A549 (cell line): ENCODE measurements around the gene PCED1A. TPM values are rescaled to one million over a fixed set of nuclear protein-coding genes. Genes with fewer than 3 reads are reported as not detected.
A peak's percentile ranks its signal among the peaks of the same experiment; 100 is the strongest.

Experiments used
- ATAC-seq, 2 experiments: fragments of 200-7000 bp in 1 of 2; fragments of >200 bp in 1 of 2; cut with Nextera tagmentation in 1 of 2; cut with Tn5 transposase in 1 of 2; 3 replicates each; pipeline versions ENCODE4 v1.8.0 to v1.9.1; 2018 to 2020; ENCODE audit warnings: mild to moderate bottlenecking in 1 of 2, moderate library complexity in 1 of 2
- CTCF ChIA-PET: fragments of 300-600 bp; sonication (Branson Sonifier 250); formaldehyde crosslinking; extraction: SDS; loops from one replicate; lab custom pipeline; 2021; ENCODE audit warnings: antibody characterized with exemption, inconsistent platforms; lab: Yijun Ruan, JAX
- POLR2A ChIA-PET: fragments of 350-600 bp; formaldehyde crosslinking; extraction: SDS; loops from one replicate; lab custom pipeline; 2021; ENCODE audit warnings: antibody characterized with exemption, inconsistent platforms; lab: Yijun Ruan, JAX
- DNase-seq, 2 experiments: peaks; one replicate each; pipeline versions ENCODE4 v3.0.0 to v3.0.0-alpha.2; 2011 to 2016; ENCODE audit warnings: low read depth in 1 of 2, low spot score in 1 of 2
- FAIRE-seq: peaks from 2 replicates; lab custom pipeline; 2011; peaks lifted over from hg19 to GRCh38; lab: Jason Lieb, UNC
- H3K27ac ChIP-seq, 2 experiments: fragments of >200 bp; sonication (Bioruptor Twin); formaldehyde crosslinking; 3 replicates each; pipeline ENCODE4 v1.5.1; 2016 to 2017
- H3K4me1 ChIP-seq: fragments of >200 bp; sonication (Bioruptor Twin); formaldehyde crosslinking; 3 replicates; pipeline ENCODE4 v1.6.1; 2016
- H3K4me2 ChIP-seq: fragments of >200 bp; sonication (Bioruptor Twin); formaldehyde crosslinking; 3 replicates; pipeline ENCODE4 v1.6.1; 2016
- H3K4me3 ChIP-seq: fragments of >200 bp; sonication (Bioruptor Twin); formaldehyde crosslinking; 3 replicates; pipeline ENCODE4 v1.5.1; 2016
- H3K9me3 ChIP-seq: fragments of >200 bp; sonication (Bioruptor Twin); formaldehyde crosslinking; 3 replicates; pipeline ENCODE4 v1.6.1; 2016
- CBX2 ChIP-seq: fragments of 200-600 bp; sonication (generic); IDR thresholded peaks from 2 replicates; pipeline ENCODE4 v1.6.1; 2016; ENCODE audit warnings: low read depth, mild to moderate bottlenecking, borderline replicate concordance
- CBX8 ChIP-seq: fragments of 200-600 bp; sonication (generic); IDR thresholded peaks from 2 replicates; pipeline ENCODE4 v1.6.1; 2016
- CHD2 ChIP-seq: fragments of 150-350 bp; IDR thresholded peaks from 2 replicates; pipeline ENCODE4 v1.6.1; 2014; ENCODE audit warnings: low read length; ENCODE audit not compliant: partially characterized antibody
- CHD4 ChIP-seq: fragments of 200-600 bp; sonication (generic); IDR thresholded peaks from 2 replicates; pipeline ENCODE4 v1.6.1; 2016; ENCODE audit warnings: antibody characterized with exemption, mild to moderate bottlenecking, borderline replicate concordance
- ESRRA ChIP-seq: fragments of 150-350 bp; IDR thresholded peaks from 2 replicates; pipeline ENCODE4 v1.6.1; 2014; ENCODE audit warnings: mild to moderate bottlenecking, low read length, borderline replicate concordance
- GATA3 ChIP-seq: IDR thresholded peaks from 2 replicates; pipeline ENCODE4 v1.6.1; 2012; ENCODE audit warnings: borderline replicate concordance
- HES2 ChIP-seq: fragments of >200 bp; sonication (Bioruptor Twin); formaldehyde crosslinking; IDR thresholded peaks from 2 replicates; pipeline ENCODE4 v1.6.1; 2016
- HOXA7 ChIP-seq: fragments of 250-450 bp; sonication (Bioruptor Pico); IDR thresholded peaks from 2 replicates; pipeline ENCODE4 v1.5.0; 2020; ENCODE audit warnings: mild to moderate bottlenecking, moderate library complexity
- HOXB13 ChIP-seq: fragments of 250-450 bp; sonication (Bioruptor Pico); IDR thresholded peaks from 2 replicates; pipeline ENCODE4 v1.5.0; 2020; ENCODE audit warnings: low read depth, mild to moderate bottlenecking, moderate library complexity
- JUN ChIP-seq, 2 experiments: fragments of >200 bp; sonication (Bioruptor Twin); formaldehyde crosslinking; IDR thresholded peaks; 2 replicates in 1 of 2; 3 replicates in 1 of 2; pipeline ENCODE4 v1.6.1; 2016 to 2017
- JUNB ChIP-seq: fragments of >200 bp; sonication (Bioruptor Twin); formaldehyde crosslinking; IDR thresholded peaks from 2 replicates; pipeline ENCODE4 v1.6.1; 2016
- KDM1A ChIP-seq: fragments of 200-600 bp; sonication (generic); IDR thresholded peaks from 2 replicates; pipeline ENCODE4 v1.6.1; 2016; ENCODE audit warnings: low read depth, mild to moderate bottlenecking
- MAFK ChIP-seq: fragments of 450-650 bp; IDR thresholded peaks from 2 replicates; pipeline ENCODE4 v1.6.1; 2014; ENCODE audit not compliant: partially characterized antibody
- NFE2L2 ChIP-seq: fragments of 150-350 bp; conservative IDR thresholded peaks from 2 replicates; pipeline ENCODE4 v1.6.1; 2014; ENCODE audit warnings: low read length
- NPAS2 ChIP-seq: fragments of 250-450 bp; sonication (Bioruptor Pico); IDR thresholded peaks from 2 replicates; pipeline ENCODE4 v1.8.0; 2022; ENCODE audit warnings: mild to moderate bottlenecking, moderate library complexity, borderline replicate concordance
- NR3C1 ChIP-seq: fragments of >200 bp; sonication (Bioruptor Twin); formaldehyde crosslinking; IDR thresholded peaks from 3 replicates; pipeline ENCODE4 v1.6.1; 2017
- PHF8 ChIP-seq: fragments of 200-600 bp; sonication (generic); IDR thresholded peaks from 2 replicates; pipeline ENCODE4 v1.6.1; 2016; ENCODE audit warnings: low read depth, mild to moderate bottlenecking, antibody characterized with exemption, moderate library complexity, borderline replicate concordance
- POLR2A ChIP-seq: IDR thresholded peaks from 2 replicates; pipeline ENCODE4 v1.6.1; 2012; ENCODE audit warnings: mild to moderate bottlenecking, low read length
- RFX5 ChIP-seq: fragments of 450-650 bp; IDR thresholded peaks from 2 replicates; pipeline ENCODE4 v1.7.1; 2014; ENCODE audit warnings: antibody characterized with exemption, mild to moderate bottlenecking, moderate library complexity
- SREBF2 ChIP-seq: fragments of 450-650 bp; IDR thresholded peaks from 2 replicates; pipeline ENCODE4 v1.6.1; 2014; ENCODE audit warnings: mild to moderate bottlenecking, moderate library complexity
- TFCP2L1 ChIP-seq: fragments of 250-450 bp; sonication (Bioruptor Pico); IDR thresholded peaks from 2 replicates; pipeline ENCODE4 v1.5.0; 2021; ENCODE audit warnings: mild to moderate bottlenecking
- ZNF302 ChIP-seq: fragments of 250-450 bp; sonication (Bioruptor Pico); IDR thresholded peaks from 2 replicates; pipeline ENCODE4 v1.9.0; 2021; ENCODE audit warnings: inconsistent platforms, mild to moderate bottlenecking, moderate library complexity
- WGBS: methylation state at CpG from one replicate; pipeline ENCODE4 v1.1.6; 2017; ENCODE audit errors: missing lambda C conversion rate; 5-methylcytosine and 5-hydroxymethylcytosine counted together
- polyA plus RNA-seq, 4 experiments: library from polyadenylated mRNA; depleted of rRNA in 3 of 4; stranded (reverse); fragments of >200 nt; fragmentation: RNase III in 1 of 4; extraction: RNeasy Plus Mini Kit Qiagen cat#74134 plus additional on column Dnase treatment in 1 of 4; gene quantifications; 2 replicates in 3 of 4; 3 replicates in 1 of 4; pipeline ENCODE4 v1.2.3, GENCODE V29; 2011 to 2017
- TF ChIP-seq, protein P1 (sequence below): fragments of 450-650 bp; IDR thresholded peaks from 2 replicates; pipeline ENCODE4 v1.6.1; 2014; ENCODE audit warnings: antibody characterized with exemption
- TF ChIP-seq, protein P2 (sequence below): fragments of >200 bp; sonication (Bioruptor Twin); formaldehyde crosslinking; IDR thresholded peaks from 3 replicates; pipeline ENCODE4 v1.5.1; 2016

The PCED1A gene
- polyA plus RNA-seq, 2 of the 4 experiments (the other 2 are of a cell fraction): 25.7 to 43.8 TPM

DNA sequence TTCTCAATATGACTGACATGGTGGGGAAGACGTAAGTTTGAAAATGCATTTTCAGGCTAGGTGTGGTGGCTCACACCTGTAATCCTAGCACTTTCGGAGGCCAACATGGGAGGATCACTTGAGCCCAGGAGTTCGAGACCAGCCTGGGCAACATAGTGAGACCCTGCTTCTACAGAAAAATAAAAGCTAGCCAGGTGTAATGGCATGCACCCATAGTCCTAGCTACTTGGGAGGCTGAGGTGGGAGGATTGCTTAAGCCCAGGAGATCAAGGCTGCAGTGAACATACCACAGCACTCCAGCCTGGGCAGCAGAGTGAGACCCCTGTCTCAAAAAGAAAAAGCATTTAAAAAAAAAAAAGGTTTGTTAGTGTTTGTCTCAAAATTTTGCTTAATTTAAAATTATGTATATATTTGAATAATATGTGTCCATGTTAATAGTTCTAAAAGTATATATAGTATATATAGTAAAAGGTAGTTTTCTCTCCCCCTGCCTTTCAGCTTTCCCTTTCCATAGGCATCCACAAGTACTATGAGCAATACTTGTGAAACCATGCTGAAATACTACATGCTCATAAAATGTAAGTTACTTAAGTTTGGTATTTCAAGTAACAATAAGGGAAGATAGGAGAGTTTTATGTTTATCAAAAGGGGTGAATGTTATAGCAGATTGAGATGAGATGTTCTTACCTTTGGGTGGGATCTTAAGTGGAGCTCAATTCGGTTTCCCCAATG, 47.9 kb upstream of the PCED1A start:
- H3K27ac ChIP-seq: no peak overlapping the region
- no peaks in the 10 kb centered on the region for H3K9me3 ChIP-seq
- no peak for TF ChIP-seq CHD4
- TF ChIP-seq JUNB: no peak
- ATAC-seq (no peak), FAIRE-seq (no peak), DNase-seq (no peak)
- no peak overlapping the region for H3K4me2 ChIP-seq
- 93% methylated on average over 4 of the region's 4 CpGs for WGBS
- H3K4me1 ChIP-seq: peaks cover 11% of the 10 kb centered on the region; the same call in 2 of the 3 replicates
- ChIA-PET CTCF (interaction anchor here (1.0 to 2.1 kb wide), 7 partner anchors 10 to 132 kb away, joined by 3 to 8 read pairs (median 4); partner anchors contain the start of gene PTPRA), POLR2A (interaction anchor here (0.7 kb wide), 1 partner anchor 11 kb away, joined by 3 read pairs; no protein-coding TSS in a partner anchor)
- no peak overlapping the region for H3K4me3 ChIP-seq

DNA sequence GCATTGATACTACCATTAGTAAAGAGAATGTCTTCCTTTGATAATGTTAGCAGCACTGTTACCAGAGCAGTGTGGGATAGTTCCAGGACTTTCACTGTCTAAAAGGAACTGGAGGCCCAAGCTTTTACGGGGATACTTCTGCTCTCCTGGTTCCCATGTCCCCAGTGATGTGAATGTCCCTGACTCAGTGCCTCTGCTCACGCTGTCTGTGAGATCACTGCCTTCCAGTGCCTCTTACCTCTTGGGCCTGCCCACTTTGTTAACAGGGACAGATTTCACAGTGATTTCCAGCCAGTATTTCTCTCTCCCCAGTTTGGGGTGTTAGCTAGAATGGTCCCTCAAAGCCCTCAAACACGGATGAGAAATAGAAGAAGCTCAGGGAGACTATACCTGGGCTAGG, 47.3 kb upstream of the PCED1A start:
- H3K4me1 ChIP-seq: peaks cover 11% of the 10 kb centered on the region; the same call in 2 of the 3 replicates
- H3K9me3 ChIP-seq: no peaks in the 10 kb centered on the region
- no peak for TF ChIP-seq CHD2
- no peak for TF ChIP-seq KDM1A
- TF ChIP-seq ESRRA: no peak
- TF ChIP-seq JUN (IDR thresholded peaks at IDR 0.05): no peak
- TF ChIP-seq GATA3: no peak
- no peak for TF ChIP-seq ZNF302
- no peak for TF ChIP-seq NFE2L2
- TF ChIP-seq HOXA7 (CRISPR knock-in tag): no peak
- no peak for TF ChIP-seq HOXB13 (CRISPR knock-in tag)
- no peak for TF ChIP-seq HES2
- no peak for TF ChIP-seq TFCP2L1 (CRISPR knock-in tag)
- TF ChIP-seq MAFK: no peak
- no peak for TF ChIP-seq RFX5
- TF ChIP-seq SREBF2: no peak
- FAIRE-seq: no peak
- WGBS: 78% methylated on average over 3 of the region's 3 CpGs
- ChIA-PET CTCF (interaction anchor here (1.0 to 2.1 kb wide), 6 partner anchors 10 to 132 kb away, joined by 3 to 8 read pairs (median 4); no protein-coding TSS in a partner anchor), POLR2A (no interaction called here)
- no peak overlapping the region for H3K4me3 ChIP-seq
- no peak overlapping the region for H3K27ac ChIP-seq
- DNase-seq: no peak
- no peak overlapping the region for H3K4me2 ChIP-seq
- no peak for ATAC-seq

DNA sequence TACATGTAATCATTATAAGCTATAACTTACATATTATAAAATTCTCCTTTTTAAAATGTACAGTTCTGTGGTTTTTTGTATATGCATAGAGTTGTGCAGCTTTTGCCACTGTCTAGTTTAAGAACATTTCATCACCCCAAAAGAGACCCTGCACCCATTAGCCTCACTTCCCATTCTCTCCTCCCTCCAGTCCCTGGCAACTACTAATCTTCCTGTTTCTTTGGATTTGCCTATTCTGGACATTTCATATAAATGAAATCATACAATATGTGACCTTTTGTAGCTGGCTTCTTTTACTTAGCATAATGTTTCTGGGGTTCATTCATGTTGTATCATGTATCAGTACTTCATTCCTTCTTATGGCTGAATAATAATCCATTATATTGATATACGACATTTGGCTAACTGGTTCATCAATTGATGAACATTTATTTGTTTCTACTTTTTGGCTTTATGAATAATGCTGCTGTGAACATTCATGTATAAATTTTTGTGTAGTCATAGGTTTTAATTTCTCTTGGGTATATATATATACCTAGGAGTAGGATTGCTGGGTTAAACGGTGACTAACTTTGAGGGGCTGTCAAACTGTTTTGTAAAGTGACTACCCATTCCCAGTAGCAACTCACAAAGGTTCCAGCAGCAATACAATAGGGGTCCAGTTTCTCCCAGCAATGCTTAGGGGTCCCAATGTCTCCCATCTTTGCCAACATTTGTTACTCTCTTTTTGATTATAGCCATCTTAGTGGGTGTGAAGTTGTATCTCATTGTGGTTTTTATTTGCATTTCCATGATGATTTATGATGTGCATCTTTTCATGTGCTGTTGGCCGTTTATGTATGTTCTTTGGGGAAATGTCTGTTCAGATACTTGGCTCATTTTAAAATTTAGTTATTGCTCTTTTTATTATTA, 43.5 kb upstream of the PCED1A start:
- peak; percentile 84 for FAIRE-seq
- POLR2A ChIA-PET: no interaction called here
- WGBS: 83% methylated on average over 3 of the region's 3 CpGs

More for the DNA sequence above, 43.5 kb upstream of the PCED1A start:
- CTCF ChIA-PET: interaction anchor here (1.2 to 1.7 kb wide), 2 partner anchors 11 to 19 kb away, joined by 3 read pairs; partner anchors contain the start of gene PTPRA
- TF ChIP-seq NR3C1 (no peak), NPAS2 (CRISPR knock-in tag) (no peak), PHF8 (no peak), CBX8 (no peak), NFE2L2 (no peak), RFX5 (no peak), POLR2A (no peak), CBX2 (no peak)
- TF ChIP-seq, protein P1, sequence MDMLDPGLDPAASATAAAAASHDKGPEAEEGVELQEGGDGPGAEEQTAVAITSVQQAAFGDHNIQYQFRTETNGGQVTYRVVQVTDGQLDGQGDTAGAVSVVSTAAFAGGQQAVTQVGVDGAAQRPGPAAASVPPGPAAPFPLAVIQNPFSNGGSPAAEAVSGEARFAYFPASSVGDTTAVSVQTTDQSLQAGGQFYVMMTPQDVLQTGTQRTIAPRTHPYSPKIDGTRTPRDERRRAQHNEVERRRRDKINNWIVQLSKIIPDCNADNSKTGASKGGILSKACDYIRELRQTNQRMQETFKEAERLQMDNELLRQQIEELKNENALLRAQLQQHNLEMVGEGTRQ: no peak
- TF ChIP-seq, protein P2, sequence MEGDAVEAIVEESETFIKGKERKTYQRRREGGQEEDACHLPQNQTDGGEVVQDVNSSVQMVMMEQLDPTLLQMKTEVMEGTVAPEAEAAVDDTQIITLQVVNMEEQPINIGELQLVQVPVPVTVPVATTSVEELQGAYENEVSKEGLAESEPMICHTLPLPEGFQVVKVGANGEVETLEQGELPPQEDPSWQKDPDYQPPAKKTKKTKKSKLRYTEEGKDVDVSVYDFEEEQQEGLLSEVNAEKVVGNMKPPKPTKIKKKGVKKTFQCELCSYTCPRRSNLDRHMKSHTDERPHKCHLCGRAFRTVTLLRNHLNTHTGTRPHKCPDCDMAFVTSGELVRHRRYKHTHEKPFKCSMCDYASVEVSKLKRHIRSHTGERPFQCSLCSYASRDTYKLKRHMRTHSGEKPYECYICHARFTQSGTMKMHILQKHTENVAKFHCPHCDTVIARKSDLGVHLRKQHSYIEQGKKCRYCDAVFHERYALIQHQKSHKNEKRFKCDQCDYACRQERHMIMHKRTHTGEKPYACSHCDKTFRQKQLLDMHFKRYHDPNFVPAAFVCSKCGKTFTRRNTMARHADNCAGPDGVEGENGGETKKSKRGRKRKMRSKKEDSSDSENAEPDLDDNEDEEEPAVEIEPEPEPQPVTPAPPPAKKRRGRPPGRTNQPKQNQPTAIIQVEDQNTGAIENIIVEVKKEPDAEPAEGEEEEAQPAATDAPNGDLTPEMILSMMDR: no peak
- DNase-seq: no peak
- Histone ChIP-seq H3K4me3 (no peak overlapping the region), H3K4me2 (no peak overlapping the region), H3K9me3 (no peaks in the 10 kb centered on the region), H3K4me1 (peaks cover 9% of the 10 kb centered on the region; the same call in 1 of the 3 replicates), H3K27ac (no peak overlapping the region)
- ATAC-seq: no peak
